ENCODE data around the gene IL1A.

IL1A gene

DNA sequence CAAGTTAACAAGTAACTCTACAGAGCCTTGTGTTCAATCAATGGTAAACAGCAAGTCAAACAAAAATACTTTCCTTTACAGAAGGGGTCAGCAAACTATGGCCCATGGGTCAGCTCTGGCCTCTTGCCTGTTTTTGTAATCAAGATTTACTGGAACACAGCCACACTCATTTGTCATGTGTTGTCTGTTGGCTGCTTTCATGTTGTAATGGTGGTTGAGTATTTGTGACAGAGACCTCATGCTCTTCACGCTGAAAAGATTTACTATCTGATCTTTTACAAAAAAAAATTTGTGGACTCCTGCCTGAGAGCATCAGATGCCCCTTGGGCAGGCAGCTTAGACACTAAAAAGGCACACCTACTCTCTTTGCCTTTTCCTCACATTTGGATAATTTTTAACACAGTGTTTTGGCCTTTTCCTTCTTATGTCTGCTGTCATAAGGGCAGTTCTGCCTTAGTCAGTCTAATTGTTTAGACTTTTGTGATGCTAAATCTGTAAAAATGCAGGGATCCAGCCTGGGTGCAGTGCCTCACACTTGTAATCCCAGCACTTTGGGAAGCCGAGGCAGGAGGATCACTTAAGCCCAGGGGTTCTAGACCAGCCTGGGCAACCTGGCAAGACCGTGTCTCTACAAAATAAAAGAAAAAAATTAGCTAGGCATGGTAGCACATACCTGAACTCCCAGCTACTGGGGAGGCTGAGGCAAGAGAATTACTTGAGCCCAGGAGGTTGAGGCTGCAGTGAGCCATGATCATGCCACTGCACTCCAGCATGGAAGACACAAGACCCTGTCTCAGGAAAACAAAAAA is 34.0 kb upstream of the IL1A start:
- DNase-seq, result no peak

DNA sequence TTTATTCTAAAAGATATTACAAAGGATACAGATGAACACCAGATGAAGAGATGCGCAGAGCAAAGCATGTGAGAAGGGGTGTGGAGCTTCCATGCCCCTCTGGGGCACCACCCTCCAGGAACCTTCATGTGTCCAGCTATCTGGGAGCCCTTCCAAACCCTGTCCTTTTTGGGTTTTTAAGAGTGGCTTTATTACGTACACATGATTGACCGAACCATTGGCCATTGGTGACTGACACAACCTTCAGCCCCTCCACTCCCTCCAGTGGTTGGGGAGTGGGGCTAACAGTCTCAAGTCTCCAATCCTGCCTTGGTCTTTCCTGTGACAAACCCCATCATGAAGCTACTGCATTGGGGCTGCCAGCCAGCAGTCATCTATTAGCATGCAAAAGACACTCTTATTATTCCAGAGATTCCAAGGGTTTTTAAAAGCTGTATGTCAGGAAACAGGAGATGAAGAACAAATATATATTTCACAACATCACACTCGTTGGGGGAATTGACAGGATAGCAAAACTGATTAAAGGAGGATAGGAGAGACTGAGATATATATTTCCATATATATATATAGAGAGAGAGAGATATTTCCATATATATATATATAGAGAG is 32.9 kb upstream of the IL1A start:
- DNase-seq, result no peak

DNA sequence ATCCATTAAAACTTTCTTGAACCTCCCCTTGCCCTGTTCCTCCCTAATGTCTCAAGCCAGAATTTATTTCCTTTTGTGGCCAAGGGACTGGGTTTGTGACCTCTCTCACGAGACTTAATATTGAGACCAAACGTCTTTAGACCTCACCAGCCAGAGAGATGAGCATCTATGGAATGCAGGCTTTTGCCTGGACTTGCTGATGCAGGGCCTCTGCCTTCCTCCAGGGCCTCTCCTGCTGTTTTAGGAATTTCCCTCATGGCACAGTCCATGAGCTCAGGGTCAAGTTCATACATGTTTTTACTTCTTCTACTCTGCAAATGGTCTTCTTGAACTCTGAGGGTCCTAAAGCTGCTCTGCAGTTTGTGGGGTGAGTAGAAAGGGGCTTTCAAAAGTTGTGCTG is 30.0 kb upstream of the IL1A start:
- DNase-seq, result no peak

DNA sequence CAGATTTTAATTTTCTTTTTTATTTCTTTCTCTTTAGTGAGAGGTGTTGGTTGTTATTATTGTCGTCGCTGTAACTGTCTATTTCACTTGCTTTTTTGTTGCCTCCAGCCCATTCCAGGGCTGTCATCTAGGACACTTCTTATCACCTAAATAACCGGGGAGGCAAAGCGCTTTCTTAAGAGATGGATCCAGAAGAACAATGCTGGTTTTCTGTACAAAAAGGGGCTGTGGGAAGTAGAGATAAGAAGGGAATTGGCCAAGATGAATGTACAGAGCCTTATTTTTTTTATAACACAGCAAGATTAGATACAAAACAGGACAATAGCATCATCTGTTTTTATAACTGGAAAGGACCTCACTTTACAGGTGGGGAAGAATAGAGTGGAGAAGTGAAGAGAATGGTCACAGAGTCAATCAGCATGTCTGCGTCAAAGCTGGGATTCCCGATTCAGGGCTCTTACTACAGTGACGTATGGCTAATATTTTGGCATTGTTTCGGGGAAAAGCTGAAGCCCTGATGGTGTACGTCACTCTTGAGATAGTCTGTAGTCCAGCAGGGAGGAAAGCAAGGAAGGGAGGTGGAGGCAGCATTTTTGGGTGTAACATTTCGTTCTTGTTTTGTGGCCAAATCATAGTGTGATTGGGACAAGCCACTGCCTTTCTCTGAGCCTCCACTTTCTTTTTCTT is 29.1 kb upstream of the IL1A start:
- DNase-seq, result no peak

DNA sequence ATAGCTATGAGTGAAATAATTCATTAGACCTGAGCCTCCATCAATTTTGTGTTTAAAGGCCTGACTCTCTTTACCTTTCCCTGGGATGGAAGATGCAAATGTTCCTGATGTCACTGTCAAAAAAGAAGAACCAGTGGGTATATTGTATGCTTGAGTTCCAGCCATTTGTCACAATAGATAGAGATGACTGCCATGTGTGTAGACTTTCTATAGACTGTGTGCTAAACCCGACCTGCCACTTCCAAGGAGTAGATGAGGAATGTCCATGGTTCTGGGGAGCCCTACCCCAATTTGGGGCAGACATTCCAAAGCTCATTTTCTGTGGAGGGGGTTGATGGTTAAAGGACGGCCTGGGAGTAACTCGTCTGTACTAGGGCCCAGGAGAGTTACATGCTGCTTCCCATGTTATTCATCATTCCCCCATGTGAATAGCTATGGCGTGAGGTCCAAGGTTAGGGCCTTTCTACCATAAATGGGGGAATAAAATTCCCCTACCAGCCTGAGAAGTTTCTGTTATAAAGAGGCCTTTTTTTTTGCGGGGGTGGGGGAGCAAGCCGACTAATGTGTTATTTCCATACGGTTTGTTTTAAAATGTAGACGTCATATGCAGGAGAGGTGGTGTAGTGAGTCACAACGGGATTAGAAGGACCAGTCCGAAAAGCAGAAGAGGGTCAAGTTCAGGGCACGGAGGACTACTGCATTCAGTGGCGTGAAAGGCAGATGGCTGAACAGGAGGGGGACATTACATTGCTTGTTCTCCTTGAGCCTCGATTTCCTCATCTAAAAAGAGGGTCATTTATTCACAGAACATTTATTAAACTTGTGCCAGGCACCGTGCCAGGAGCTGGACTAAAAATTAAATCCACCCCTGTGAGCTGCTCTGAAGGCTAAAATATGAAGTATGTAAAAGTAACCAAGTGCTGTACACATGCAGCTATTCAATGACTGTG is 28.3 kb upstream of the IL1A start:
- DNase-seq, result no peak

DNA sequence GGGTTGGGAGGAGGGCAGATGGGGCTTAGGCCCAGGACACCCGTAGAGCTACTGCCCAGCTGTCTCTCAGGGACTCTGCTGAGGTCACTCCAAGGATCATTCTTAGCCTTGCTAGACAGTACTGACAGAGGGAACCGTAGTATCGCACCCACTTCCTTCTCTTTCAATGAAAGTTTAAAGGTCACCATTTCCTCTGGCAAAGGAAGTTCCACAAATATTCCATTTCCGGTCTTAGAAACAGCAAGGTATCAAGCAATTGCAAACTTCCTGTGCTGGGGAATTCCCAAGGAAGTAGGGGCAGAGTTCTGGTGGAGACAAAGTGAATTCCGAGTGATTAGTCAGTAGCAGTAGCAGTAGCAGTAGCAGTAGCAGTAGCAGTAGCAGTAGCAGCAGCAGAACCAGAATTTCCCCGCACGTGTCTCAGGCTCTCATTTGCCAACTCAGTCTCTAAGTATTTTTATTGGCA is 27.6 kb upstream of the IL1A start:
- DNase-seq, result no peak

DNA sequence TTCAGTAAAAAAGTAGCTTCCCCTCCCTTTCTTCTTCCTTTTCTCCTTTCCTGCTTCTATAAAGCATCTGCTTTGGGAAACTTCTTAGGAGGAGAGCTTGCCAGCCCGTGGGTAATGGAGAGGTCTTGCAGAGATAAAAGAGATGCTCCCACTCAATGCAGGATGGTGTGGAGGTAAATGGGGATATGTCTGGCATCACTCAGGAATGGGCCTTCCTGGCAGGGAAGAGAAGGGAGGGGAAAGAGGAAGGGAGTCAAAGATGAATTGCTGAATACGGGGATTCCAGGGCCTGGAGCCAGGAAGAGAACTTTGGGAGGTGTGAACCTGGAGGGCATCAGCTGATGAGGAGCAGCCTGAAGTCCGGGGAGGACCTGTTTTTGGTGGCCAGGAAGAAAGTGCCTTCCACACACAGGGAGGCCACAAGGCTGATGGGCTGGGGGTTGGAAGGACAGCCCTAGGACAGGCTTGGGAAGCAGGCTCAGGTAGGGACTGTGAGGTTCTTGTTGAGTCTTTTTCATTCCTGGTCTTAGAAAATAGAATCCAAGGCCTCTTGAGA is 27.1 kb upstream of the IL1A start:
- no peak for DNase-seq

DNA sequence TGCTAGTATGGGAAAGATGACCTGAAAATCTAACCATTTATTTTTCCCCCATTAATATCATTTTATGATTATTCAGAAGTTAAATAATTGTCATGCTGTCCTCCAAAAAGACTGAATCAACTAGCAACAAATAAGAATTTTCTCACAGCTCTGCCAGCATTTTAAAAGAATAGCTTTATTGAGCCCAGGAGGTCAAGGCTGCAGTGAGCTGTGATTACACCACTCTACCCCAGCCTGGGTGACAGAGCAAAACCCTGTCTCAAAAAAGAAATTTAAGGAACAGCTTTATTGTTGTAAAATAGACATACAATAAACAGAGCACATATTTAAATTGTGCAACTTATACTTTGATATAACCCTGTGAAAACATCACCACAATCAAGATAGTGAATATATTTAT is 24.8 kb upstream of the IL1A start:
- DNase-seq, result no peak

DNA sequence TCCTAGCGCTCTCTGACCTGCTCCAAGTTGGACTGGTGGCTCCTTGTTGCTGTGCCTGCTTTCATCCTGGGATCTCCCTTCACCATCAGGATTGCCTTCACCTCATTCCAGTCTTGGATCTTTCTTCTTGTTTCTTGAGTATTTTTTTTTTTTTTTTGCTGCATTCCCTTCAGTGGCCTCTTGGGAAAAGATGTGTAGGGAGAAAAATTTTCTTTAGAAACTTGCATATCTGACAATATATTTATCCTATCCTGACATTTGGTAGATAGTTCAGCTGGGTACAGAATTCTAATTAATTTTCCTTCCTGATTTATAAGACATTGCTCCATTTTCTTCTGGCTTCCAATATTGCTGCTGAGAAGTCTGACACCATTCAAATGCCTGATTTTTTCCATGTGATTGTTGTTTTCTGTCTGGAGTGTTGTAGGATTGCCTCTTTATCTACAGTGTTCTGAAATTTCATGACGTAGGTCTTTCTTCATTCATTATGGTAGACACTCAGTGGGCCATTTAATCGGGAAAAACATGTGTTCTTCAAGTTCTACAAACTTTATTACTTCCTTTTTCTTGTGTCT is 23.0 kb upstream of the IL1A start:
- no peak for DNase-seq

DNA sequence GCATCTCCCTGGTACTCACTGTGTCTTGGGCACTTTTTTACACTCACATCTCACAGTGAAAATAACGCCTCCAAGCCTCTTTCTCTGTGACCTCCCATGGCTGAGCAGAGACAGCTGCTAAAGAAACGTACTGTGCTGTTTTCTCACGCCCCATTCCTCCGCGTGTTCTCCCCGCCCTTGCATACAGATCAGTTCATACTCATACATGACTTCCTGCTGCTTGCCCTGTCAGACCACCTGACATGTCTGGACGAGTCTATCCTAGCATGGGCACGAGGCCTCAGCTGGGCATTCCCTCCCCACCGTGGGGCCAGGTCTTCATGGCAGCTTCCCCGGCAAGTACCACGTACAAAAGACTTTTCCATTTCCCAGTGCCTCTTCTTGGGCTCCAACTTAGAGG is 21.2 kb upstream of the IL1A start:
- DNase-seq, result no peak

DNA sequence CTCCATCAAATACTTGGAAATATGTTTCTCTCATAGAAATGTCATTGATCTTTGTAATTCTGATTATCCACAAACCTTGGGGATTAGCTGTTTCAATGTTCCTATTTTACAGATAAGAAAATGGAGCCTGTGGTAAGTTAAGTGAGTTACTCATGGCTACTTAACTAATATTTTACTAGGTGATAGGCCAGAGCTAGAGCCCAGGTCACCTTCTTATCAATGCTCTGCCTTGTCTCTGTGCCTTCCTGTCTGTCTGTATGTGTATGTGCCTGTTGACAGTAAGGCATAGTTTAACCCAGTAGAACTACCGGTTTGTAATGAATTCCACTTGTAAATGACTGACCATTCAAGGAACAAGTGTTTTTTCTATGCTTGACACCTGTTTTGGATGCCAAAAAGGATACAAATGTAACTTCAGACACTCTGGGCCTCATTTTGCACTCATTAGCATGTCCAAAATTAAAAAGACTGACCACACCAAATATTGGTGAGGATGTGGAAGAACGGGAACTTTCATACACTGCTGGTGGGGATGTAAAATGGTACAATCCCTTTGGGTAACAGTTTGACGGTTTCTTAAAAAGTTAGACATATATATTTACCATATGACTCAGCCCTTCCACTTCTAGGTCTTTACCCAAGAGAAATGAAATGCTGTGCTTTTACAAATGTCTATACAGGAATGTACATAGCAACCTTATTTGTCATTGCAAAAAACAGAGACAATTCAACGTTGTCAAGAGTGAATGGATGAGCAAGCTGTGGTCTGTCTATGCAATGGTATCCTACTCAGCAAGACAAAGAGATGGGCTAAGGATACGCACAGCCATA is 19.6 kb upstream of the IL1A start:
- DNase-seq, result no peak

DNA sequence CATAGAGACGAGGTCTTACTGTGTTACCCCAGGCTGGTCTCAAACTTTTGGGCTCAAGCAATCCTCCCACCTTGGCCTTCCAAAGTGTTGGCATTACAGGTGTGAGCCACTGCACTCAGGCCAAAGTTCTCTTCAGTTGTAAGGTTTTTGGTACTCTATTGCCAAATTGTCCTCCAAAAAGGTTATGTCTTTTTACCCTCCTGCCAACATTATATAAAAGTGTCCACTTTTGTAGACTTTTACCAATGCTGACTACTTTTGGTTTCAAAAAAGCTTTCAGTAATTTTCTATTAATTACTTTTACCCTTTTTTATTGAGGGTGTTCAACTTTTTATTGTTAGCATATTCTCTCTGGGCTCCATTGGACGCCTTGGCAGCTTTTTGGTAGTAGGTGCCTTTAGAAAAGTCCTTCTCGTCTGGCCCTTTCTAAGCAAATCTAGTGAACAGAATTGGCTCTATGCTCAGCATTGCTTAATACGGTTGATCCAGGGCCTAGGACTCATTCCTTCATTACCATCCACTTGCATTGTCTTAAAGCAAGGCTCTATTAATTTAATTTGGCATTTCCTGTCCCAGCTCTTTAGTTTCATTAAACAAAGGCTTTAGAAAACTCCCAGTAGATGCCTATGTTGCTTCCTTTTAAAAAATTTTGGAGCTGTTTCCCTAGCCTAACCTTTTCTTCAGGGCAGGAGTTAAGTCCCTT is 16.7 kb upstream of the IL1A start:
- DNase-seq, result no peak

DNA sequence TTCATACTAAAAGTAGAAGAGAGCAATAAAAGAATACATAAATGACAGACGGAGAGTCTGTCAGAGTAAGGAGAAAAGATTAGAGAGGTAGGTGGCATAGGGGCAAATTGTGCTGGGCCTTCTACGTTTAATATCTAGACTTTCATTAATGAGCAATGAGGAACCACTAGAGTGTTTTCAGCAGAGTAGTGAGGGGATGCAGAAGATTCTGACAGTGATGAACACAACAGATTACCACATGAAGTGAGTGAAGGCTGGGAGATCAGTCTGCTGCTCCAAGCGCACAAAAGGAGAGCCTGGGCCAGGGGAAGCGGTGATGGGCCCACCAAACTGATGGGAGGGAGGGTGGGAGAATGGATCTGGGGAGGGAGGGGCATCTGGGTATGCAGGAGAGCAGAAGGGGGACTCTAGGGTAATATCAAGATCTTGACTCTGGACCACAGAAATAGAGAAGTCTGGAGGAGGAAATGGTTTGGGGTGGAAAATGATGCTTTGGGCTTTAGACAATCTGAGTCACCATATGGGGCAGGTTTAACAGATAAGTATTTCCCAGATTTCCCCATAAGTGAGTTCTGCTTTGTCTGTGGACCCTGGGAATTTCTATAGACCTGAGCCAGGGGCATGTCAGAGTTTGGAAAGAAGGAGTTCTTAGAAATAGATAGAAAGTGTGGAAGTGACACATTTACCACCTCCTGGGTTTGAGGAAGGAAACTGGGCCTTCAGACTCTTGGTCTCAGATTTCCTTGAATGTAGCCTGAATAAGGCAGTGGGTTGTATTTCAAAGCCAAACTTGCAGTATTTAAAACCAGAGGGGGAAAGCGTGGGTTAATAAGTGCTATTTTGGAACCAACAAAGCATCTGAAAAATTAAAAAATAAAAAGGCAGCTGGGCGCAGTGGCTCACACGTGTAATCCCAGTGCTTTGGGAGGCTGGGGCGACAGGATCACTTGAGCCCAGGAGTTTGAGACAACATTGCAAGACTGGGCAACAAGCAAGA is 15.0 kb upstream of the IL1A start:
- no peak for DNase-seq

DNA sequence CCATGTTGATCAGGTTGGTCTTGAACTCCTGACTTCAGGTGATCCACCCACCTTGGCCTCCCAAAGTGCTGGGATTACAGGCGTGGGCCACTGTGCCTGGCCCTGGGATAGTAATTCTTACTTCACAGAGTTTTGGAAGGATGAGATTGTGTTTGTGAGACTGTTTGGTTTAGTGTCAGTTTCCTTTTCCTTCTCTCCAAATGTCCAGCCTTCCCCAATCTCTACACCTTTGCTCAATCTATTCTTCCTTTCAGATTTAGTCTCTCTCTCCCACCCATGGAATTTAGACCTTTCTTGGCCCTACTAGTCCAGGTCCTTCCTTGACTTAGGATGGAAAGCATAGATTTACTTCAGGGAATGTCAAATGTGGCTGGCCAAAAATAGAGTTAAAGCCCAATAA is 12.2 kb upstream of the IL1A start:
- DNase-seq, result no peak

DNA sequence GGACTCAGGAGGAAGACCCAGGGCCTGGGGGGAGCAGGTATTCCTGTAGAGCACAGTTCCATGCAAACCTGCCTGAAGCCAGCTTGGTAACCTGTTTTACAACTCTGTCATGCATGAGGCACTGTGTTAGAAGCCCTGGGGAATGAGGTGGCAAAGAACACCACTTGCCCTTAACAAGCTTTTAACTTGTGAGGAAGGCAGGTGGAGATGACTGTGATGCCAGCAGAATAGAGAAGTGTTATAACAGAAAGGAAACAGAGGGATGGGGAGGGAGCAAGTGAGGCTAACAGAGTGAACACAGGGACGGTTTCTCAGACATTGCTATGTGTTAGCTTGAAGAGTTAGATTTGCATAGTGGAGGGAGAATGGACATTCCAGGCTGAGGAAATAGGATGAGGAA is 11.5 kb upstream of the IL1A start:
- DNase-seq, result no peak

DNA sequence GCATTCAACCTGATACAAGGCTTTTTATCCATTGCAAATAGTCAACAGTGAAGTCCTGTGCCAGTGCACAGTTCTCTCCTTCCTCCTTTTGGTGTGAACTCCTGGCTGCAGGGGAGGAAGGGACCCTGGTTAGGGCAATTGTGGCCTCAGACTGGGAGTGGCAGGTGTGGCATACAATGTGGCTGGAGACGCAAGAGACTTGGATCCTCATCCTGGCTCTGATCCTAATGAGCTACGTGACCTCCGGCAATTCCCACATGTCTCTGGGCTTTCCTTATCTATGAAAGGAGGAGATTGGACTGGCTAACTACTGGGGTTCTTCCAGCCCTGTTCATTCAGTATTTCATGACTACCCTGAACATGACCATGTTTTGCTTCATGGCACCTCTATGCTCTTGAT is 10.5 kb upstream of the IL1A start:
- no peak for DNase-seq

DNA sequence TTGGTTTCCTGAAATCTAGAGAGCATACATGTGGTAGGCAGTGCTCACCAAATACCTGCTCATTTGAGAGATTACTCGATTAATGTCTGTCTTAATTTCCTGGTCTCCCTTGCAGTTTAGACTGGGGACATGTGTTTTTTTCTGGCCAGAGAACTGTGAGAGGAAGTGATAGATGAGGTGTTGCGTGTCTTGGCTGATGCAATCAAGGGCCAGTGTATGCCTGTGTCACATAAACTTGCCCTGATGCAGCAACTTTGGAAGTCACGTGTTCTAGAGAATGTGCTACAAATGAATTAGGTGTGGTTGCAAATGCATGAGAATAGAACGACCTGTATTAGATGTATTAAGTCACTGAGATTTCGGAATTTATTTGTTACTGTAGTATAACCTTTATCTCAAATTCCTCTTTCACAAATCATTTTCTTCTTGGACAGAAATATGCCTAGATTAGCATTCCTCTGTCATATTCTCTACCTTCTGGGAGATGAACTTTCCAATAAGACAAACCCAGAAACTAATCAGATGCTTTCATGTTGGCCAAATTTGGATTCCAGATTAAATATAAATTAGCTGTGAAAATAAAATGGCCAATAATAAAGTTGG is 9.9 kb upstream of the IL1A start:
- peak in 2 of 56 donors; percentile 6 to 30 for DNase-seq

Data from amygdala (tissue), 56 donors.